ENCODE data around the gene DLX6.

The DLX6 gene

DNA sequence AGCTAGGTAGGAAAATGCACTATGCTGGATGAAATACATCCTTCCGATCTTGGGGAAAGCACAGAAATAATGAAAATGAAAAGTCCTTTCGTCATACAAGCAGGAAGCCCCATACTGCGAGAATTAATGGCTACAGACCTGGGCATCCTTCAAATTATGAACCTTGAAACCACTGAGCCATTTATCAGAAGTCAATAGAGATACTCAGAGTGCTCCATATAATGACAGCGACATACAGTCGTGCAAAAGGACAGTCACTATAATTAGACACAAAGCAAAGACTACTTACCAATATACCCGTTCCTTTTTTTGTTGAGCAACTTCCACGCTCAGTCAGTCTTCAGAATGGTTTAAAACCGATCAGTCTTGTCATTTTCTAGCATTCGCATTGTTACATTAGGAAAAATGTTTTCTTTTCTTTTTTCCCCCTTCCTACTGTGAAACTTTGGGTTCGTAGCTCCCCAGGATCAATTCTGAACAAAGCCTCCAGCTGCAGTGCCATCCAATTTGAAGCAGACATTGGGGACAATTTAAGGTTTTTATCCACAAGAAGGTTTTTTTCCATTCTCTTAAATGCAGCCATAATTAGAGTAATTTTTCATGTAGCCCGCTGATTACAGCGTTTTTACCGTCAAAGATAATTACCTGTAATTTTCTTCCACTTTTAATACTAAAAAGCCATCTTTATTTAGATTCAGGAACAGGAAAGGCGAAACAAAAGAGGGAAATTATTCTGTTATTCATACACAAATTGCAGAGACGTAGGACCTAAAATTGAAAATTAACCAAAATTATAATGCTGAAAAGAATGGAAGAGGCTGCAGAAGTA lies 6.4 kb downstream of the DLX6 start:
- H3K27ac ChIP-seq (ENCODE audit: low read depth, low read length) = no peak overlapping the region
- no peaks in the 10 kb centered on the region for H3K9me2 ChIP-seq (replicated peaks; ENCODE audit: control insufficient read depth, low read length)
- no peaks in the 10 kb centered on the region for H3F3A ChIP-seq (ENCODE audit: control insufficient read depth, insufficient read depth)
- H3K9me3 ChIP-seq (ENCODE audit: control insufficient read depth, insufficient read depth, low read length) = peaks cover 5% of the 10 kb centered on the region; the same call in 1 of the 2 replicates
- no peaks in the 10 kb centered on the region for H3K79me2 ChIP-seq (ENCODE audit: control insufficient read depth, low read length)
- H3K4me2 ChIP-seq (ENCODE audit: low read length) = no peak overlapping the region
- H3K27me3 ChIP-seq (ENCODE audit: control insufficient read depth, low read length) = peaks cover 73% of the 10 kb centered on the region
- H3K4me1 ChIP-seq (ENCODE audit: control insufficient read depth, low read length) = no peaks in the 10 kb centered on the region
- no peak overlapping the region for H3K4me3 ChIP-seq (ENCODE audit: low read length)
- no peaks in the 10 kb centered on the region for H3K36me3 ChIP-seq (ENCODE audit: control insufficient read depth, low read length)
- H4K20me1 ChIP-seq (ENCODE audit: control insufficient read depth, insufficient read depth, low read depth, low read length) = no peaks in the 10 kb centered on the region
- no peak for TF ChIP-seq EZH2phosphoT487 (IDR thresholded peaks at IDR 0.05; ENCODE audit: borderline replicate concordance, low read length)
- TF ChIP-seq, protein P1, sequence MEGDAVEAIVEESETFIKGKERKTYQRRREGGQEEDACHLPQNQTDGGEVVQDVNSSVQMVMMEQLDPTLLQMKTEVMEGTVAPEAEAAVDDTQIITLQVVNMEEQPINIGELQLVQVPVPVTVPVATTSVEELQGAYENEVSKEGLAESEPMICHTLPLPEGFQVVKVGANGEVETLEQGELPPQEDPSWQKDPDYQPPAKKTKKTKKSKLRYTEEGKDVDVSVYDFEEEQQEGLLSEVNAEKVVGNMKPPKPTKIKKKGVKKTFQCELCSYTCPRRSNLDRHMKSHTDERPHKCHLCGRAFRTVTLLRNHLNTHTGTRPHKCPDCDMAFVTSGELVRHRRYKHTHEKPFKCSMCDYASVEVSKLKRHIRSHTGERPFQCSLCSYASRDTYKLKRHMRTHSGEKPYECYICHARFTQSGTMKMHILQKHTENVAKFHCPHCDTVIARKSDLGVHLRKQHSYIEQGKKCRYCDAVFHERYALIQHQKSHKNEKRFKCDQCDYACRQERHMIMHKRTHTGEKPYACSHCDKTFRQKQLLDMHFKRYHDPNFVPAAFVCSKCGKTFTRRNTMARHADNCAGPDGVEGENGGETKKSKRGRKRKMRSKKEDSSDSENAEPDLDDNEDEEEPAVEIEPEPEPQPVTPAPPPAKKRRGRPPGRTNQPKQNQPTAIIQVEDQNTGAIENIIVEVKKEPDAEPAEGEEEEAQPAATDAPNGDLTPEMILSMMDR (IDR thresholded peaks at IDR 0.05; ENCODE audit: low read depth, low read length, poor library complexity, severe bottlenecking) = no peak

DNA sequence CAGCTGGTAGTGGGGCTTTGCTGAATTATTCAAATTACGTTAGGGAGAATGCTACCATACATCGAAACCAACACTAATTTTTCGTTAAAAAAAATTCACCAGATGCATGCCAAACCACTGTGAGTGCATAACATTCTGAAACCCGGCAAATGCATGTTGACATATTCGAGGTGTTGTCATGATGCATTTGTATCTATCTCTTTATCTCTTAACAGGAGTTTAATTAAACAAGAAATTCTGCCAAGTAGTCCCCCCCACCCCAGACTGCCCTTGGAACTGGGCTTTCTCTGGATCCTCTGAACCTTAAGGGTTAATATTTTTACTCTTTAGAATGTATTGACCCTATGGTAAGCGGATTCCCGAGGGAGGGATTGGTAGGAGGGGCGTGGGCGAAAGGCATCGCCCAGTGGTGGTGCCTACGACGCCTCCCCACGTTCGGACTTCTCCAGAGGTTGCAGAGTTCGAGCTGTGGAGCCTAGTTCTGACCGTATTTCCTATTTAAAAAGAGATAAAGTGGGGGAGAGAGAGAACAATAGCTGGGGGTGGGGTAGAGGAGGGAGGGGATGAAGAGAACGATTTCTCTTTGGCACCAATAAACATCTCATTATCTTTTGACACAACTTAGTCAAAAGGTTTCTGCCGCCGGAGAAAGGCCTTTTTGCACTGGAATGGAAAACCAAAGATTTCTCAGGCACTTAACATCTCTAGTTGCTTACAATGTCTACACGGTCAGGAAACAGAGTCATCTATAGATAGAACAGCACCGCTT lies 7.2 kb downstream of the DLX6 start:
- Histone ChIP-seq H3K4me3 (ENCODE audit: low read length) (no peak overlapping the region), H3K4me1 (ENCODE audit: control insufficient read depth, low read length) (no peaks in the 10 kb centered on the region), H4K20me1 (ENCODE audit: control insufficient read depth, insufficient read depth, low read depth, low read length) (no peaks in the 10 kb centered on the region), H3K4me2 (ENCODE audit: low read length) (no peak overlapping the region), H3K36me3 (ENCODE audit: control insufficient read depth, low read length) (no peaks in the 10 kb centered on the region), H3K79me2 (ENCODE audit: control insufficient read depth, low read length) (no peaks in the 10 kb centered on the region), H3K9me2 (replicated peaks; ENCODE audit: control insufficient read depth, low read length) (no peaks in the 10 kb centered on the region), H3K27me3 (ENCODE audit: control insufficient read depth, low read length) (peaks cover 67% of the 10 kb centered on the region), H3K27ac (ENCODE audit: low read depth, low read length) (no peak overlapping the region), H3F3A (ENCODE audit: control insufficient read depth, insufficient read depth) (no peaks in the 10 kb centered on the region), H3K9me3 (ENCODE audit: control insufficient read depth, insufficient read depth, low read length) (no peaks in the 10 kb centered on the region)
- TF ChIP-seq, protein P1 (IDR thresholded peaks at IDR 0.05; ENCODE audit: low read depth, low read length, poor library complexity, severe bottlenecking) = no peak
- no peak; the same call in 1 of the 2 replicates for TF ChIP-seq EZH2phosphoT487 (IDR thresholded peaks at IDR 0.05; ENCODE audit: borderline replicate concordance, low read length)

DNA sequence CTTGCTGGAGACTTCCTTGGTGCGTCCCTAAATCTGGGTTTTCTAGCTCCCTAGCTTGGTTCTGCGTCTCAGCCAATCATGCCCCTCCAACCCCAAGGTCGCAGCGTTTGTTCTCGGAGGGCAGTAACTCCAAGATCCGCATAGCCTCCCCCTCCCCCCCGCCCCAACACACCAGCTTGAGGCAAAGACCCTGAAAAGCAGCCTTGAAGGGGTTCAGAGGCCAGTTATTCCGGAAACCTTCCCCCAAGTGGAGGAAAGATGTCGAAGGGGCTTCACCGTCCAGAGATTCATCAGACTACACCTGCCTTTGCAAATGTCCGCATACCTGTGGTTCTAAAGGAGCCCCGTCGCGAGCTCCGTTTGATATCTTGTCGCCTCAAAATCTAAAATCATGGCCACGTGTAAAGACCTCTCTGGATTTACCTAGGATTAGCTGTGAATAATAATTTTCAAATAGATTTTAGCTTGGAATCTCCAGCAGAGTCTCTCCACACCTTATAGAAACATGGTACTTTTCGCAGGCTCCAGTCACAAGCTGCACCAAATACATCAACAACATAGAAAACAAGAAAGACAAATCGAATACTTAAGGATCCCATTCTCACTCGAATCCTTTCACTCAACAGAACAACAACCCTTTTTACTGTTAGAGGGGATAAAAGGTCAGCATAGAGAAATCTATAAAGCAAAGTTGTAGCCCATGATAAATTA lies 7.9 kb downstream of the DLX6 start:
- peaks cover 71% of the 10 kb centered on the region for H3K27me3 ChIP-seq (ENCODE audit: control insufficient read depth, low read length)

More for the DNA sequence above, 7.9 kb downstream of the DLX6 start:
- no peaks in the 10 kb centered on the region for H3F3A ChIP-seq (ENCODE audit: control insufficient read depth, insufficient read depth)
- no peak overlapping the region for H3K4me2 ChIP-seq (ENCODE audit: low read length)
- H4K20me1 ChIP-seq (ENCODE audit: control insufficient read depth, insufficient read depth, low read depth, low read length) = no peaks in the 10 kb centered on the region
- no peak overlapping the region for H3K27ac ChIP-seq (ENCODE audit: low read depth, low read length)
- H3K79me2 ChIP-seq (ENCODE audit: control insufficient read depth, low read length) = no peaks in the 10 kb centered on the region
- no peaks in the 10 kb centered on the region for H3K4me1 ChIP-seq (ENCODE audit: control insufficient read depth, low read length)
- H3K4me3 ChIP-seq (ENCODE audit: low read length) = no peak overlapping the region
- H3K36me3 ChIP-seq (ENCODE audit: control insufficient read depth, low read length) = no peaks in the 10 kb centered on the region
- no peaks in the 10 kb centered on the region for H3K9me3 ChIP-seq (ENCODE audit: control insufficient read depth, insufficient read depth, low read length)
- H3K9me2 ChIP-seq (replicated peaks; ENCODE audit: control insufficient read depth, low read length) = no peaks in the 10 kb centered on the region
- no peak for TF ChIP-seq EZH2phosphoT487 (IDR thresholded peaks at IDR 0.05; ENCODE audit: borderline replicate concordance, low read length)
- TF ChIP-seq, protein P1 (IDR thresholded peaks at IDR 0.05; ENCODE audit: low read depth, low read length, poor library complexity, severe bottlenecking) = no peak
